Measurements from ENCODE around the gene FGF6.
A peak's percentile ranks its signal among the peaks of the same experiment; 100 is the strongest.

Gene FGF6

GRCh38 chr12:4440187-4440941 is 5.3 kb downstream of the FGF6 start:
- ChIA-PET POLR2A (no interaction called here), CTCF (no interaction called here)
- DNase-seq (ENCODE audit: extremely low spot score) = no peak
- TF ChIP-seq BHLHE40 (IDR thresholded peaks at IDR 0.05; ENCODE audit: borderline replicate concordance) = no peak
- no peak for TF ChIP-seq ZNF384 (IDR thresholded peaks at IDR 0.05)
- no peak for TF ChIP-seq TARDBP (IDR thresholded peaks at IDR 0.05)
- TF ChIP-seq FOXK2 (IDR thresholded peaks at IDR 0.05) = no peak
- no peak for TF ChIP-seq ELF4 (IDR thresholded peaks at IDR 0.05)
- no peak for TF ChIP-seq PKNOX1 (IDR thresholded peaks at IDR 0.05)
- TF ChIP-seq SP1 (IDR thresholded peaks at IDR 0.05) = no peak

- CTCF ChIA-PET = no interaction called here
Observed at GRCh38 chr12:4439736-4440135, 5.9 kb downstream of the FGF6 start.

GRCh38 chr12:4438834-4439596 is 6.6 kb downstream of the FGF6 start:
- DNase-seq (ENCODE audit: extremely low spot score) = no peak
- CTCF ChIA-PET = no interaction called here
- TF ChIP-seq SUZ12 (IDR thresholded peaks at IDR 0.05) (no peak), ZNF384 (IDR thresholded peaks at IDR 0.05) (no peak)
- POLR2A ChIA-PET = no interaction called here

More at GRCh38 chr12:4439736-4440135, 5.9 kb downstream of the FGF6 start:
- no peak for DNase-seq (ENCODE audit: extremely low spot score)
- TF ChIP-seq NFRKB (IDR thresholded peaks at IDR 0.05) (no peak), CTBP1 (IDR thresholded peaks at IDR 0.05; ENCODE audit: borderline replicate concordance) (no peak), ARNT (IDR thresholded peaks at IDR 0.05) (no peak), SUZ12 (IDR thresholded peaks at IDR 0.05) (no peak), ZNF384 (IDR thresholded peaks at IDR 0.05) (no peak), FOXK2 (IDR thresholded peaks at IDR 0.05) (no peak)
- POLR2A ChIA-PET = no interaction called here

- DNase-seq (ENCODE audit: extremely low spot score) = no peak
- TF ChIP-seq ZNF384 (IDR thresholded peaks at IDR 0.05) (no peak), L3MBTL2 (conservative IDR thresholded peaks at IDR 0.05) (0 out of 2 replicates have a peak, but pooled peaks have one; percentile 30), SP1 (IDR thresholded peaks at IDR 0.05) (no peak)
- CTCF ChIA-PET = no interaction called here
Observed at GRCh38 chr12:4435537-4435936, 10.1 kb downstream of the FGF6 start.

GRCh38 chr12:4434706-4435425 is 10.7 kb downstream of the FGF6 start:
- ChIA-PET CTCF (no interaction called here), POLR2A (no interaction called here)
- DNase-seq (ENCODE audit: extremely low spot score) = no peak
- TF ChIP-seq SP1 (IDR thresholded peaks at IDR 0.05) (no peak), SUZ12 (IDR thresholded peaks at IDR 0.05) (no peak), HDGF (IDR thresholded peaks at IDR 0.05; ENCODE audit: borderline replicate concordance) (no peak), FOXM1 (IDR thresholded peaks at IDR 0.05; ENCODE audit: borderline replicate concordance) (no peak), ELF4 (IDR thresholded peaks at IDR 0.05) (no peak), ARNT (IDR thresholded peaks at IDR 0.05) (no peak), FOXA1 (IDR thresholded peaks at IDR 0.05) (no peak), LEF1 (IDR thresholded peaks at IDR 0.05; ENCODE audit: borderline replicate concordance) (no peak), TARDBP (IDR thresholded peaks at IDR 0.05) (no peak)

More at GRCh38 chr12:4435537-4435936, 10.1 kb downstream of the FGF6 start:
- POLR2A ChIA-PET = no interaction called here

- POLR2A ChIA-PET = no interaction called here
- DNase-seq (ENCODE audit: extremely low spot score) = no peak
- TF ChIP-seq L3MBTL2 (conservative IDR thresholded peaks at IDR 0.05) = no peak
- TF ChIP-seq FOXM1 (IDR thresholded peaks at IDR 0.05; ENCODE audit: borderline replicate concordance) = no peak
- no peak for TF ChIP-seq ELF4 (IDR thresholded peaks at IDR 0.05)
- TF ChIP-seq LEF1 (IDR thresholded peaks at IDR 0.05; ENCODE audit: borderline replicate concordance) = no peak
- no peak for TF ChIP-seq BHLHE40 (IDR thresholded peaks at IDR 0.05; ENCODE audit: borderline replicate concordance)
- no peak for TF ChIP-seq CTBP1 (IDR thresholded peaks at IDR 0.05; ENCODE audit: borderline replicate concordance)
- CTCF ChIA-PET = no interaction called here
Observed at GRCh38 chr12:4434301-4434700, 11.3 kb downstream of the FGF6 start.

- ChIA-PET CTCF (no interaction called here), POLR2A (no interaction called here)
- no peak for DNase-seq (ENCODE audit: extremely low spot score)
- TF ChIP-seq ARNT (IDR thresholded peaks at IDR 0.05) (no peak), PKNOX1 (IDR thresholded peaks at IDR 0.05) (peak; percentile 30; the same call in 1 of the 2 replicates)
Observed at GRCh38 chr12:4433745-4434058, 11.9 kb downstream of the FGF6 start.
